ENCODE measurements around the gene CRYGN. TPM values are rescaled to one million over a fixed set of nuclear protein-coding genes. Genes with fewer than 3 reads are reported as not detected.

The CRYGN gene
- polyA plus RNA-seq, 5 donors, result 0.20 to 0.58 (median 0.55) TPM

DNA sequence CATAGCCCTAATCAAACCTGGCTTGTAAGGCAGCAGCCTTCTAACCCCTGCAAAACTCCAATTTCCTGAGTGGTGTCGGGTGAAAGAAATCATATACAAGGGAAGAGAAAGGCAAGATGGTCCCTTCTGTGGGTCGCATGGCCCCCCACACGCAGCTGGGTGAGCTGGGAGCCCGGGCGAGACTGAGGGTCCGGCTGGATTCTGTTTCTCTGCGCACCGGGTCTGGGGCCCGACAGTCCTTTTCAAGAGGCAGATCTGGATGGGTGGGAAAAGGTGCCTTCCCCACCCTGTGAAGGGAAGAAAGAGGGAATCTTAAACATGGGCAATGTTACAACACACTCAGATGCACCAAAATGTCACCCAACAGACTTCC, 48.6 kb downstream of the CRYGN start:
- no peak for DNase-seq

DNA sequence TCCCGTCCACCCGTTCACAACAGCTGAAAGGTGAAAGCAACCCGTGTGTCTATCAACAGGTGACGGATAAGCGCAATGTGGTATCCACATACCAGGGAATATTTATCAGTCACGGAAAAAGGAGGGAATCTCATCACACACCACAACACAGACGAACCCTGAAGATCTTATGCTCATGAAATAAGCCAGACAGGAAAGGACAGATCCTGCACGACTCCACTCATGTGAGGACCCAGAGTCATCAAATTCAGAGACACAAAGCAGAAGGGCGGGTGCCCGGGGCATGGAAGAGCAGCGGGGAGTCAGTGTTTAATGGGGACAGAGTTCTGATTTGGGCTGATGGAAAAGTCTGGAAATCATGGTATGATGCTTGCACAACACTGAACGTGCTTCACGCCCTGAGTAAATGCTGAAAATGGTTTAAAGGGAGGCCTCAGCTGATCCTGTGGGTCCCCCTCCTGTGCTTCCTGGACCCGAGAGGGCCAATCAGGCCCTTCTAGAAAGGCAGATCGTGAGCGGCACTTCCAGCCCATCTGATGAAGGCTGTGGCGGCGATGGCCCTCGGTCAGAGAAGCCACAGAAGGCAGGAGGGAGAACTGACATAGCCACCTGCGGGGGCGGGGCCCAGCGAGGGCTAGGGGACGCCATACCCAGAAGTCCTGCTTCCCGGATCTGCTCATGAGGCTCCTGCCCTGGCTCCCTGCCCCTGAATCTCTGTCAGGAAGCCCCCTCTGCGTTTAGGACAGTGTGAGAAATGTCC, 49.2 kb downstream of the CRYGN start:
- no peak for DNase-seq

DNA sequence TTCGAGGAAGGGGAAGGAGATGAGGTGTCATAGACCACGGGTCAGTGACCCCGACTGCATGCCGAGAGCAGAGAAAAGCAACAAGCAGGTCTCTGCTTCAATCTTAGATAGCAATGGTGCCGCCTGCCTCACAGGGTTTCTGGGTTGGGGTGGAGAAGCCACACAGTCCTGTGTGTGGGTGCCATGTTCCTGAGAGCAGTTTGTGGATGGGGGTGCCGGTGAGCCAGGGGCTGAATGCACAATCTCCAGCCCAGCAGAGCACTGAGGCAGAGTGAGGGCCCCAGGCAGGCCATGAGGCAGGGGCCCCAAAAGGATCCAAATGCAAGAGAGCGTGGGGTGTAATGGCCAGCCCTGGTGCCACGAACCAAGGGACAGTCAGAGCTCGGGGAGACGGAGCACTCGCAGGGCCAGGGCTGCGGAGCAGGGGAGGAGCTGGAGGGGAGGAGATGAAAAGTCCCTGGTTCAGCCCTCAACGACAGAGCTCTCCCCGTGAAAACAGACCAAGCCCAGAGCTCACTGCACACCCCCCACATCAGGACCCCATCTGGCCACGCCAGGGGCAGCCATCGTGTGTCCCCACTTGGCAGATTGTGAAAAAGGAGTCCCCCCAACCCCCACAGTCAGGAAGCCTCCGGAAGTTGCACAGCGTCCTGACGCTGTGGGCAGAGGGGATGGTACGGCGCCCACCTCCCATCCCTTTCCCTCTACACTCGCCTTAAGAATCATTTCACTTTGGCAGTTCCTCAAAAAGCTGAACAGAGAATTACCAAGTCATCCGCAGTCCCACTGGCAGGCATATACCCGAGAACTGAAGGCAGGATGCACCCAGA, 50.0 kb downstream of the CRYGN start:
- DNase-seq, result no peak

DNA sequence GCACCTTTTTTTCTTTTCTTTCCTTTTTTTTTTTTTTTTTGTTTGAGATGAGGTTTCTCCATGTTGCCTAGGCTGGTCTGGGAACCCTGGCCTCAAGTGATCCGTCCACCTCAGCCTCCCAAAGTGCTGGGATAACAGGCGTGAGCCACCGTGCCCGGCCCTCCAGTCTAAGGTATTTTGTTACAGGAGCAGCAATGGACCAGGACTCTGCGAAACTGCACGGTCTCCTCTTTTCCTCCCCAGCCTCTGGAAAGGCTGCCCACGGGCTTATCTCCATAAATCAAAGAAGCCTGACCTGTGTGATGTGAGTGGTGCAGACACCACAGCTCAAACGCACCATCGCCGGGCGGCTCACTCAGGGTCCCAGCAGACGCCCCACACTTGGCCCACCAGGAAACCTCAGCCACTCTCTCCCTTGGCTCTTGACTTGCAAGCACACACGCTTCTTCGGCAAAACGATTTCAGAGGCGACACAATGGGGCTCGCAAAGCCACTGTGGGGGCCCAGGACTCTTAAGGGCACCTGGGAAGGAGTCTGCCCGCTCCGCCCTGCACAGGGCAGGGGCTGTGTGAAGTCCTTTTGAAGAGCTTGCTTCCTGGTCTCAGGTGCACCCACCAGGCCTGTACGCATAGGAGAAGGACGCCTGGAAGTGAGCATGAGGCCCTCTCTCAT, 50.7 kb downstream of the CRYGN start:
- no peak for DNase-seq

DNA sequence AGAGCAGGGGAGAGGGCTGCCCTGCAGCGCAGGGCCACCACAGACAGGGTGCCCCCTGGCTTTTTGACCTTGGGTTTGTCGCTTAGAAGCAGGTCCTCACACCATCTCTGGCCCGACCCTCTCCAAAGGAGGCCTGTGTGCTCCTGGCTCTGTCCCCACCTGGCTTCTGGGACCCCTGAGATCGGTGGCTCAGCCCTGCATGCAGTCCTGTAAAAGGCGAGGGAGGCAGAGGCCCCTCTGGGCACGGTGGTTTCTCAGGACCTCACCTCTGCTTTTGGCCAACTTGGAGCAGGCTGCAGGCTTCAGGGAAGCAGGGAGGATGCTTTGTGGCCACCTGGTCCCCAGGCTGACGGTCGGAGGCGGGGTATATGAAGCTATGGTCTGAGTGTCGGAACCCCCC, 51.5 kb downstream of the CRYGN start:
- no peak for DNase-seq

DNA sequence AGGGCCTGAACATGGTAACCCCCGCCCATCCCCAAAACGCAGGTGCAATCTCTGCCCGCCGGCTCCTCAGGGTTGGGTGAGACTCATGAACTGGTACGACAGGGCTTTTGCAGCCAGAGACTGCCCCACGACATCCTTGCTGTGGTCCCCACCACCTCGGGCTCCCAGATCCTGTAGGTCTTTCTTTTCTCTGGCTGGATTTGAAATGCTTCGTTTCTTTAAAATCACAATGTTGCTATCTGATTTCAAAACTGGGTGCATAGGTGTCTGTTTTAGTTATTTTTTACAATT, 52.0 kb downstream of the CRYGN start:
- no peak for DNase-seq

DNA sequence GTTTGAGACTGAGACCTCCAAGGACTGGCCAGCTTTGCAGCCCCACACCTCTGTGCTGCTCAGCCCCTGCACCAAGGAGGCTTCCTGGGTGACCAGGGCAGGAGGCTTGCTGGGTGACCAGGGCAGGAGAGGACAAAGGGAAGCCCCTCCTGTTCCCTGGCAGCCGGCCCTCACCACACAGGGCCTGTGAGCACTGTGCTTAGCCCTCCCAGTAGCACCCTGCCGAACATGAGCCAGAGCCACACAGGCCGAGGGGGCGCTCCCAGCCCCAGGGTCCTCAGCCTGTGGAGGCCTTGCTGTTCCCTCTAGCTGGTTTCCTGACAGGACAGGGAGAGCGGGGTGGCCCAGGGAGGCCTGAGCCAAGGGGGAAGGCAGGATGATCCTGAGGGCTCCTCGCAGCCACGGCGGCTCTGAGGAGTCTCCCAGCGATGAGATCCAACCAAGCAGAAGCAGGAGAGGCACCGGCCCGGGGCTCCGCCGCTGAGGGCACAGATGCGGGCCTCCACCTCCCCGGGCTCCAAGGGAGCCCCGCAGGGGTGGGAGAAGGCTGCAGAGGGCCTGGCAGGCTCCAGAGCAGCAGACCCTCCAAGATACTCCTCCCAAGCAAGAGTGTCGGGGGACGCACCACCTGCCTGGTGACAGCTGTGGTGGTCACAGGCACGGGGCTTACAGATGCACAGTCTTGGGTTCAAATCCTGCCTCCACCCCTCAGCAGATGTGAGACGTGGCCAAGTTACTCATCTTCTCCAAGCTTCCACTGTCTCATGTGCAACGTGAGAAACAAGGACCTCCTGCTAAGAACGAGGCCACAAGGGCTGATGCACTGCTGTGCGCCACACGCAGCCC, 52.6 kb downstream of the CRYGN start:
- DNase-seq, result no peak

DNA sequence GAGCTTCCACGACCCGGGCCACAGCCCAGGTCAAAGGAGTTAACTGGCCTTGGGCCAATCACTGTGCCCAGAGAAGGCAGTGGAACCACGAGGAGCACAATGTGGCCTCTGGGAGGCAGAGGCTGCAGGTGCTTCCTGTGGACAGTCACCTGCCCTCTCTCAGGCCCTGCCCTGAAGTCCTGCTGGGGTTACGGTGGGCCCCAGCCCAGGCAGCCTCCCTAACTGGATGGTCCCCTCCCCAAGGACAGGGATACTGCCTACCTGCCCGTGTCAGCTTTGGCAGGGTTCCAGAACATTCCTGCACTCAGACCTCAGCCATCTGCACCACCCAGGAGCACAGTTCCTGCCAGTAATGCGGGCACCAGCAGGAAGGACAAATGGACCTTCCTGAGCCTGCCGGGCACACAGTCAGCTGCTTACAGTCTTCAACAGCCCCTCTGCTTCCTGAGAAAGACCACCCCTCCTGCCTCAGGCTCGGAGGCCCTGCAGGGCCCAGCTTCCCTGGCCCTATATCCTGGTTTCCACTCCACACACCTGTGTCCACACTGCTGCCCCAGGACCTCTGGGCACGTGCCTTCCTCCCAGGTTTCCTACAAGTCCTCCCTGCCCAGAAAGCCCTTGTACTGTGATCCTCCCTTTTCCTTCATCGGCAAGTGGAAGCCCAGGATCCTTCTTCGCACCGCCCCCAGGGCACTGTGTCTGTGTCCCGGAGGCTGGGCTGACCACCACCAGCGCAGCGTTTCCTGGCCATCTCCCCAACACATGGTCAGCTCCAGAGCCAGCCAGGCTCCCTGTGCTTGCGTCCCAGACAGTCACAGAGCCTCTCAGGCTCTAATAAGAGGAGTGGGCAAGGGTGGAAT, 53.4 kb downstream of the CRYGN start:
- no peak for DNase-seq

DNA sequence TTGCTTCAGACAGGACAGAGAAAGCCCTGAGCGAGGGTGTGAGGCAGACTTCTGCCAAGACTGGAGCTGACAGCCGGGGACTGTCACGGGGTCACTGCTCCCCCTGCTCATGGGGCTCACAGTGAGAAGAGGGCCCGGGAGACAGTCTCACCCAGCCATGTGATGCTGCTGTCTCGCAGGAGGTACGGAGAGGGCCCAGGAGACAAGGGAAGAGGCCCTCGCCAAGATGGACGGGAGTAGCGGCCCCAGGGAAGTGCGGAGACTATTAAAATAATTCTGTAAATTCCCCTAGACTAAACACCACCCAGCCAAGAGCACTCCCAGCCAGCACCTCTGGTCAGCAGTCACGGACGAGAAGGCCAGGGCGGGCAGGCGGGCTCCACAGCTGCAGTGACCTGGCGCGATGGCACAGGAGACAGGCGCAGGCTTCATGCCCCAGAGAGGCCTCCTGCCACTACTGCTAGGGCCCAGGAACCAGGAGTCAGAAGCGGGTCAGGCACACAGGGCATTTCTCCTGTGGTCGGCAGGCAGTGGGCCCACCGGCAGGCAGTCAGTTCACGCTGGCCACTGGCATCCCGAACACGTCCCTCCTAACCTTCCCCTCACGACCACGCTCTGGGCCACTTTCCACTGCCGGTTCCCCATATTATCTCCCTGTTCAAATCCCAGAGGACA, 54.2 kb downstream of the CRYGN start:
- DNase-seq, result no peak

DNA sequence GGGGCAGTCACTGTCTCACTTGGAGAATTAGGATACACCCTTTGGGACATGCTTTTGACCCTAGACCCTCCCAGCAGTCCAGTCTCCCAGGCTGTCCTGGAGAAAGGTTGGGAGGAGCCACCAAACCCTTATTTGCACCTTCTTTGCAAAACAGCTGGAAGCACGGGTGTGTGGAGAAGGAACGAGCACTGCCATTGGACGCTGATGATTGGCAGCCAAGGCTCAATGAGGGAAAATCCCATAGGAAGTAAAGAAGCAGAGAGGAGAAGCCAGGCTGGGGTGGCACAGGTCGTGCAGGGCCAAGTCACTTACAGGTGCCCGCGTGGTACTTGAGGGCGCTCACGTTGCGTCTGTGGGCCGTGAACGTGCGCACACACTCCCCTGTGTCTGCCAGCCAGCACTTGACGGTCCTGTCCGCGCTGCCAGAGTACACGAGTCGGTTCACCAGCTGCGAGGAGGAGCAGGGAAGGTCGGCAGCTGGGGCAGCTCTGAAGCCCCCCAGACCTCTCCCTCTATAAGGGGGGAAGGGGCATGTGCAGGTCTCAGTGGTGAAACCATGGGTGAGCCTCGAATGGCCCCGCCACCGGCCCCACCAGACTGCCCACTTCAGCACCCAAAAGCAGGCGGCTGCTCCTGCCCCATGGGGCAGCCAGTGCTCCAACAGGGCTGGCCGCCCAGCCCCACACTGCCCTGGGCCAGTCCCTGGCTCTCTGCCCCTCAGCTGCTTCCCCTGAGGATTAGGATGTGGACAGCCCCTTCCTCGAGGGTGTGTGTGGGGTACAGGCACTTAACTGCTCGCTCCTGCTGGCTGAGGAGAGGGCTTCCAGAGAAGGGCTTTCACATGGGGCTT, 54.9 kb downstream of the CRYGN start:
- no peak for DNase-seq

DNA sequence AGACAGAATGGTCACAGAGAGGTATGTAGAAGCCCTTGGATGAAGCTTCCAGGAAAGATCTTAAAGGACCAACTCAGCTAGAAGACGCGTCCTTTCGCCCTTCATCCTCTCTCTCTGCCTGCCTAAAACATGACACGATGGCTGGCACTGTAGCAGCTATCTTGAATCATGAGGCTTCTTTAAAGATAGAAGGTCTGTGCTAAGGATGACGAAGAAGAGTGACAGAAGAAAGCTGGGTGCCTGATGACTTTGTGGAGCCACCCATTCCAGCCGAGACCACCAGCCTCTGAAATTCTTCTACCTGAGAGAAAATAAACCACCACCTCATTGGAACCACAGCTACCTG, 55.6 kb downstream of the CRYGN start:
- DNase-seq, result no peak

DNA sequence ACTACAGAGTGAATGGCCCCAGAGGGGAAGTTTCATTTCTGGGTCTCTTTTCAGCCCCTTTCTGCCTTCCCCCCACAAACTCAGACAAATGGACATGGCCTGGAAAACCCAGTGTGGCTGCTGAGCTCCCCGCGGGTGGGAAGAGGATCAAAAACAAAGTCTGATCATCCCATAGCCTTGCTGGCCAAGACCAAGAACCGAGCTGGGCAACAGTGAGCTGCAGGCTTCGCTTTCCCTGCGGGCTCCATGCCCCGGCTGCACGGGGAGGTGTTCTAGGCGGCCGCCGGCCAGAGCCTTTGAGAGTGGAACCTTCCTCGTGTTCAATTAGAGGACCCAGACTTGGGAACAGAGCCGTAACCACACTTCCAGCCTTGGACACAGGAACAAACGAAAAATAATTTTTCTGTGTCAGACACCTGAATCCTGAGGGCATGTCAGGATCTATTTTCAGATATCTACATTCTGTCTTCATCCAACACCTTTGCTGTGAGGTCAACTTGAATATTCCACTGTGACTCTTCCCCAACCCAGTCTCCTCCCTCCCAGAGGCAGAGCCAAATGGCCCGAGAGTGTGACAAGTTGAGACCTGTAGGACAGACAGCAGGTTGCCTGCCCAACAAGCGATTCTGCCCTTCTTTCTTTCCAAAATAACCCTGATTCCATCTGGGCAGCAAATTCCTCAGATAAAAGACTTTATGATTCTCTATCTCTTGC, 56.1 kb downstream of the CRYGN start:
- no peak for DNase-seq

DNA sequence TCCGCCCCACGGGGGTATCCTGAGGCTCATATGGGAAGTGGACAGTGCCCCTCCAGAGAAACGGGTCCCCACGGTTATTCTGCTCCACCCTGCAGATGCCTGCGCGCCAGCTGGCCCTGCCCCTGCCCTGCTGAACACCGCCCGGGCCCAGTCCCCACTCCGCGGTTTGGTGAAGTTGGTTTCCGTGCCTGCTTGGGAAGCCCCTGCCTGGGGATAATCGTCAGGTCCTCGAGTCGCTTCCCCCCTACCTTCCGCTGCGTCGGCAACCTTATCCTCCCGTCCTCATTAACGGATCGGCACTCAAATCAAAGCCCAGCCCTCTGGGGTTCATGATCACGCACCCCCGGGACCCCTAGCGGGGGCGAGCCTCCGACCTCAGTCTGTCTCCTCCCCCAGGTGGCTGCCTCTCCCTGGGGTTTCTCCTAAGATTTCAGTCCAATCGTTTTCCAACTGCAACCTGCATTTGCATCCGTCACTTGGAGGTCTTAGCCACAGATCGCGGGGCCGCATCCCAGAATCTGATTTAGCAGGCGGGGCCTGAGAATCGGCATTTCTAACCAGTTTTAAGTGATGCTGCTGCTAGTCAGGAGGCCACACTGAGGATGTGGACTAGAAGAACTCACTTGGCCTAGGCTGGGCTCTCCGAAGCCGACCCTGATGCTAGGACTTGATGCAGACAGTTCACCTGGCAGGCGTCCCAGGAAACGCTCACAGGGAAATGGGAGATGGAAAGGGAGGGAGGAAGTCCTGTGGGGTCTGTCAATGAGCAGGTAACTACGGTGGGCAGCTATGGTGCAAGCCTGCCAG, 57.7 kb downstream of the CRYGN start:
- DNase-seq, result no peak

DNA sequence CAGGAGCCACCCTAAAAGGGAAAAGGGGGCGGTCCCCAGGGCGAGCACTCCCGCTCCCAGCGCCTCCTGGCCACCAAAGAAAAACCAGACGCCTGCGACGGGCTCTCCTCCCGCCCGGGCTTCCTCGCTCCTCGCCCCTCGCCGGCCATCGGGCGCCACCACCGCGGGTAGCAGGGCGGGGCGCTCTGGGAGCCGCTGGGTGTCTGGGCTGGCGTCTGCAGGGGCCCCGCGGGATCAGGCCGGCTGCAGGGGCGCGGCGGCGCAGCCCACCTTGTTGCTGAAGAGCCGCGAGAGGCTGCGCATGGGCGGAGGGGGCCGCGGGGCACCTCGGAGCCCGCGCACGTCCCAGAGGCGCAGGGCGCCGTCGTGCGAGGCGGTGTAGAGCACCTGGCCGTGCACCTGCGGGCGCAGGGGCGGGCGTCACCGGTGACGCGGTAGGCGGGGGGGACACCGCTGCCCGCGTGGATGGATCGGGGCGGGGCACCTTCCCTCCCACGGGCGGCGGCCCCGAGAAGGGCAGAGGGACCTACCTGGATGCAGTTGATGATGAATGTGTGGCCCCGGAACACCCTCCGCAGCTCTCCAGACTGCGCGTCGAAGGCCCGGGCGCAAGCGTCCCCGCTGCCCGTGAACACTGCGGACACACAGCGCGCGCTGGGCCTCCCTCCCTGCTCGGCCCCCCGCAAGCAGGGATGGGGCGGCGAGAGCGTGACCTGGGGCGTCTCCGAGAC, 58.4 kb downstream of the CRYGN start:
- no peak for DNase-seq

DNA sequence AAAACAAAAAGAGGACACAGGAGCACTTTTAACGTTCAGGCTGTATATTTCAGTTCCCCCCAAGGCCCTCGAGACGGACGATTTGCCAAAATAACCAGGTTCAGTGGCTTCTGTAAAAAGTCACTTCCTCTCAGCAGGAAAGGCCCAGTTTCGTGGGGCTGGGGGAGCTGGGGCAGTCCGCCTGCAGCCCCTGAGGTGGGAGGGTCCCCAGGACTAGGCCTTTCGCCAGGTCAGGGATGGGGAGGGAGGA, 58.9 kb downstream of the CRYGN start:
- DNase-seq, result no peak

DNA sequence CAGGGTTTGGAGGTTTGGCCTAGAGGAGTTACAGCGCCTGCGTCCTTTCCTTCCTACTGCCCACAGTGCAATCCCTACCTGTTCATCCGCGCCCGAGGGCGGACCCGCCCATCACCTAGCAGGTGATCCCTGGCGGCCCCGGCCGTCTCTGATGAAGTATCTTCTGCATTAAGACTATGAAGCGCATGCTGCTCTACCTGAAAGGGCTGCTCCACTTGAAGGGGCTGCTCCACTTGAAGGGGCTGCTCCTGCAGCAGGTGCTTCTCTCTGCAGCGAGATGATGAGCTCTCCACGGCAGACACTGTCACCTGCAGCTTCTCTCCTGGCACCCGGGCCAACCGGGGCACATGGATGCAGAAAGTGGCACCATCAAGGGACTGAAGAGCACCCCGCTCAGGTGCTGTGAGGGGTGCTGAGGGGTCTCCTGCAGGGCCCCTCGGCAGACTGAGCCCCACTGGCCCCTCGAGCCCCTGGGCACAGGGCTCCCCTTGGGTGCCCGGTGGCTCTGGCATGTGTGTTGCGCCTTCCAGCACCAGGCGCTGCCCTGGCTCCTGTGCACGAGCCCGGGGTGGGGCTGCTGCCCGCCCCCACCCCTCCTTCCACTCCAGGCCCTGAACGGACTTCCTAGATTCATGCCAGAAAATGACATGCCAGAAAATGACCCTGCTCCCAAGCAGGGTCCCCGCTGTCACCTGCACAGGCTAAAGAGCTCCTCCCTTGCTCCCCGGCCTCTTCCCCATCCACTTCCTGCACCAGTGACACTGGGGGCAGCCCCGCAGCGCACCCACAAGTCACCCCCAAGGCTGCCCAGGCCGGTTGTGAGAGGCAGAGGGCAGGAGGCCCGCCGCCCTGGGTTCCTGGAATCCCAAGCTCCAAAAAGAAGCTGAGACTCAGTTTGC, 59.5 kb downstream of the CRYGN start:
- DNase-seq, result no peak

Measured in right lung (tissue), 5 donors.